ENCODE measurements around the gene ADCY10.

GRCh38 chr1:167794043-167794442 is 119.9 kb downstream of the ADCY10 start:
- TF ChIP-seq CTCF (IDR thresholded peaks at IDR 0.05) (no peak), POLR2A (IDR thresholded peaks at IDR 0.05) (no peak), EP300 (IDR thresholded peaks at IDR 0.05) (no peak)
